GM04504 (cell line): ENCODE measurements around the gene MS4A13.
"Not testable (repeated sequence)": the region's sequence is repeated elsewhere in the genome, so short reads cannot be mapped to it uniquely, and the experiment has no call there.

Source experiments
- DNase-seq: peaks from one replicate; pipeline ENCODE4 v3.0.0-alpha.2; 2012; ENCODE audit warnings: low read depth

MS4A13 gene

GRCh38 chr11:60530454-60531100, 15.4 kb downstream of the MS4A13 start:
- no peak for DNase-seq

GRCh38 chr11:60532383-60532782, 17.2 kb downstream of the MS4A13 start:
- DNase-seq: not testable (repeated sequence)

GRCh38 chr11:60538627-60539026, 23.4 kb downstream of the MS4A13 start:
- DNase-seq: not testable (repeated sequence)

GRCh38 chr11:60544077-60544476, 28.9 kb downstream of the MS4A13 start:
- no peak for DNase-seq

GRCh38 chr11:60561254-60561653, 46.1 kb downstream of the MS4A13 start:
- DNase-seq: no peak

GRCh38 chr11:60563553-60564235, 48.5 kb downstream of the MS4A13 start:
- no peak for DNase-seq

- DNase-seq: no peak
These were observed 51.6 kb downstream of the MS4A13 start for GRCh38 chr11:60566776-60567175.

GRCh38 chr11:60570970-60571369, 55.8 kb downstream of the MS4A13 start:
- DNase-seq: no peak

- DNase-seq: no peak
These were observed 74.4 kb downstream of the MS4A13 start for GRCh38 chr11:60589611-60590010.
